ENCODE data around the gene SDC4.

The SDC4 gene, protein sequence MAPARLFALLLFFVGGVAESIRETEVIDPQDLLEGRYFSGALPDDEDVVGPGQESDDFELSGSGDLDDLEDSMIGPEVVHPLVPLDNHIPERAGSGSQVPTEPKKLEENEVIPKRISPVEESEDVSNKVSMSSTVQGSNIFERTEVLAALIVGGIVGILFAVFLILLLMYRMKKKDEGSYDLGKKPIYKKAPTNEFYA

DNA sequence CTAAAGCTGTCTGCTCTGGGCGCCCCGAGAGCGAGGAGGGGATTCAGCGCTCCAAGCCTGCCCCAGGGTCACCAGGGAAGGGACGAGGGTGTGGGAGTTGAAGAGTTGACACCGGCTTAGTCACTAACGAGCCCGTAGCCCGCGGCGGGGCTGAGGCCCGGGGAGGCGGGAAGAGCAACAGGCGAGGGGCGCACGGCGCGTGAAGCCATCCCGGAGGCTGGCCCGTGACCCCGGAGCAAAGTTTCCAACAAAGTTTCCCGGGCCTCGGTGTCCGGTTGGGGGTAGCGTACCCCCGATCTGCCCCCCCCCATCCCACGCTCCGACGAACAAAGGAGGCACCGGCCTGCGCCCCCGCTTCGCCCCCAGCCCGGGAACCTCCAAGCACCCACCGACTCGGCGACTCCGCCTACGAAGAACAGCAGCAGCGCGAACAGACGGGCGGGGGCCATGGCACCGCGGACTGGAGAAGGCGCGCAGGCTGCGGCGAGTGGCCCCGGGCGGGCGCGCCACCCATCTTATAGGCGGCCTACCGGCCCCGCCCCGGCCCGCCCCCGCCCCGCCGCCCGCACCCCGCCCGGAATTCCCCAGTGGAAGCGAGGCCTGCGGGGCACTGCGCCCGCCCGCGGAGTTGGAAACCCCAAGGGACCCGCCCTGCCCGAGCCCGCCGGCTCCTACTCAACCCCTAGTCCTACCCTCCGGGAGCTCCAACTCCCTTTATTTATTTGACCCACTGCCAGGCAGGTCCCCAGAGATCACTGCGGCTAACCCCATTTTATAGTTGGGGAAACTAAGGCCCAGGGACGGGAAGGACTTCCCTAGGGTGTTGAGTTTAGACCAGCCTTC lies at the start of gene SDC4:
Gene SDC4 (minus strand): TSS at position 489 of the 843 bp plus-strand sequence. CDS start 40 bp downstream, at position 449.
- Histone ChIP-seq H3K27me3 (ENCODE audit: control insufficient read depth, insufficient read depth, low read length) (no peaks in the 10 kb centered on the region), H3K9ac (ENCODE audit: low read length) (peak within 1 kb of the TSS; percentile 82), H3K4me1 (ENCODE audit: control insufficient read depth, insufficient read depth, low read length) (peaks cover 29% of the 10 kb centered on the region), H3K27ac (ENCODE audit: low read depth, low read length) (peak within 1 kb of the TSS; percentile 96), H3K4me3 (ENCODE audit: low read length) (peak within 1 kb of the TSS; percentile 79), H3K36me3 (ENCODE audit: control insufficient read depth, insufficient read depth, low read length) (no peaks in the 10 kb centered on the region)

GRCh38 chr20:45395114-45395415 lies 46.8 kb upstream of the SDC4 start:
- H3K27ac ChIP-seq (ENCODE audit: low read depth, low read length) = no peak overlapping the region
- H3K9ac ChIP-seq (ENCODE audit: low read length) = no peak overlapping the region
- H3K36me3 ChIP-seq (ENCODE audit: control insufficient read depth, insufficient read depth, low read length) = no peaks in the 10 kb centered on the region
- no peak overlapping the region for H3K4me3 ChIP-seq (ENCODE audit: low read length)
- no peaks in the 10 kb centered on the region for H3K27me3 ChIP-seq (ENCODE audit: control insufficient read depth, insufficient read depth, low read length)
- no peaks in the 10 kb centered on the region for H3K4me1 ChIP-seq (ENCODE audit: control insufficient read depth, insufficient read depth, low read length)

DNA sequence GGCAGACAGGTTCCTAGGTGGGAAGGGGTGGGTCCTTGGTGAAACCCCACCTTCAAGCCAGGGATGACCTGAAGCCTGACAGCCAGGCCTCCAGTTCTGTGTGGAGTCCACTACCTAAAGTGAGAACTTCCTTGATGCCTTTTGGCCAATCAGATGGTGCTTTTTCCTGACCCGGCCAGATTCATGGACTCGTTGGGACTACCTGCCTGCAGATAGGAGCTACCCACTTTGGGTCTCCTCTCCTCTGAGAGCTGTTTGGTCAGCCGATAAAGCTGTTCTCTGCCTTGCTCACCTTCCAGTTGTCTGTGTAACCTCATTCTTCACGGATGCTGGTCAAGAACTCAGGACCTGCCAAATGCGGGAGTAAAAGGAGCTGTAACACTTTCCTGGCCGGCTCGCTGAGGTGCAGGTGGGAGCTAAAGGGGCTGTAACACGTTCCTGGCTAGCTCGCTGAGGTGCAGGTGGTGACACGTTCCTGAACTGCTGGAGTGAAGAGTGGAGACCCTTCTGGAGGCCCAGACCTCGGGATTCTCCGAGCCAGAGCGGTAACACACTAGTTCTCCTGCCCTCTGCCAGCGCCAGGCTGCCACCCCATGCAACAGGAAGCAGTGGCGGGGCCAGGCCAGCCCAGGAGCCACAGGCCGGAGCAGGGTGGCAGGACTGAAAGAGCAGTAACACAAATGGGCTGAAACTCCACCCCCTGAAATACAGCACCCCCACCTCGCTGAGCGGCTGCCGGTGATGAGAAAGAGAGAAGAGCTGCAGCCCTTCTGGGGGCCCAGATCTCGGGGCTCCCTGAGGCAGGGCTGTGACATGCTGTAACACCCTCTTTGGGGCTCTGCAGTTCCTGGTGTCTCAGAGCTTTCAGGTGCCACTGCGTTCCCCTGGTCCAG lies 46.2 kb upstream of the SDC4 start:
- Histone ChIP-seq H3K36me3 (ENCODE audit: control insufficient read depth, insufficient read depth, low read length) (no peaks in the 10 kb centered on the region), H3K27ac (ENCODE audit: low read depth, low read length) (no peak overlapping the region)

GRCh38 chr20:45392733-45393132 lies 44.5 kb upstream of the SDC4 start:
- Histone ChIP-seq H3K36me3 (ENCODE audit: control insufficient read depth, insufficient read depth, low read length) (no peaks in the 10 kb centered on the region), H3K9ac (ENCODE audit: low read length) (no peak overlapping the region), H3K4me3 (ENCODE audit: low read length) (no peak overlapping the region), H3K4me1 (ENCODE audit: control insufficient read depth, insufficient read depth, low read length) (no peaks in the 10 kb centered on the region), H3K27ac (ENCODE audit: low read depth, low read length) (no peak overlapping the region), H3K27me3 (ENCODE audit: control insufficient read depth, insufficient read depth, low read length) (no peaks in the 10 kb centered on the region)

More for the DNA sequence above, 46.2 kb upstream of the SDC4 start:
- no peak overlapping the region for H3K9ac ChIP-seq (ENCODE audit: low read length)
- no peak overlapping the region for H3K4me3 ChIP-seq (ENCODE audit: low read length)
- H3K4me1 ChIP-seq (ENCODE audit: control insufficient read depth, insufficient read depth, low read length) = no peaks in the 10 kb centered on the region
- no peaks in the 10 kb centered on the region for H3K27me3 ChIP-seq (ENCODE audit: control insufficient read depth, insufficient read depth, low read length)

- H3K4me1 ChIP-seq (ENCODE audit: control insufficient read depth, insufficient read depth, low read length) = no peaks in the 10 kb centered on the region
- H3K36me3 ChIP-seq (ENCODE audit: control insufficient read depth, insufficient read depth, low read length) = no peaks in the 10 kb centered on the region
- H3K9ac ChIP-seq (ENCODE audit: low read length) = no peak overlapping the region
- no peak overlapping the region for H3K4me3 ChIP-seq (ENCODE audit: low read length)
- no peaks in the 10 kb centered on the region for H3K27me3 ChIP-seq (ENCODE audit: control insufficient read depth, insufficient read depth, low read length)
- no peak overlapping the region for H3K27ac ChIP-seq (ENCODE audit: low read depth, low read length)
Observed at GRCh38 chr20:45391559-45391958, 43.3 kb upstream of the SDC4 start.

DNA sequence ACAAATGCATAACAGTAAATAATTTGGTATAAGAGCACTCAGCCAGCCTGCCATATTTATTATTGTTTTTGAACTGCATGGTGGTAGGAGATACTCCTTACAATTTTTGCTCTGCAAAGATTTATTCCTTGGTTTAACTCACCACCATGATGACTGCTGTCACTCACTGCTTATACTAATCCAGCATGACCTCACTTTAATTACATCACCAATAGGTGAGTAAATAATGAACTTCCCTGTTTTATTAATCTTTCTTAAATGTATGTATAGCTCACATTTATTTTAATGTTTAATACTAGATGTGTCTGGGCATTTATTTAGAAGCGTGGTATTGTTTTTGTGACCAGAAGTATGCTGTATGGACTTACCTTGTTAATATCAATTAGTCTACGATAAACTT lies 42.7 kb upstream of the SDC4 start:
- Histone ChIP-seq H3K36me3 (ENCODE audit: control insufficient read depth, insufficient read depth, low read length) (no peaks in the 10 kb centered on the region), H3K4me1 (ENCODE audit: control insufficient read depth, insufficient read depth, low read length) (no peaks in the 10 kb centered on the region), H3K27me3 (ENCODE audit: control insufficient read depth, insufficient read depth, low read length) (no peaks in the 10 kb centered on the region), H3K9ac (ENCODE audit: low read length) (no peak overlapping the region), H3K4me3 (ENCODE audit: low read length) (no peak overlapping the region), H3K27ac (ENCODE audit: low read depth, low read length) (no peak overlapping the region)

- Histone ChIP-seq H3K27ac (ENCODE audit: low read depth, low read length) (no peak overlapping the region), H3K4me3 (ENCODE audit: low read length) (no peak overlapping the region), H3K4me1 (ENCODE audit: control insufficient read depth, insufficient read depth, low read length) (no peaks in the 10 kb centered on the region), H3K9ac (ENCODE audit: low read length) (no peak overlapping the region), H3K36me3 (ENCODE audit: control insufficient read depth, insufficient read depth, low read length) (no peaks in the 10 kb centered on the region), H3K27me3 (ENCODE audit: control insufficient read depth, insufficient read depth, low read length) (no peaks in the 10 kb centered on the region)
Observed at GRCh38 chr20:45387274-45387673, 39.0 kb upstream of the SDC4 start.

- Histone ChIP-seq H3K27me3 (ENCODE audit: control insufficient read depth, insufficient read depth, low read length) (no peaks in the 10 kb centered on the region), H3K4me3 (ENCODE audit: low read length) (no peak within 1 kb of the TSS), H3K36me3 (ENCODE audit: control insufficient read depth, insufficient read depth, low read length) (no peaks in the 10 kb centered on the region), H3K27ac (ENCODE audit: low read depth, low read length) (no peak within 1 kb of the TSS), H3K9ac (ENCODE audit: low read length) (no peak within 1 kb of the TSS), H3K4me1 (ENCODE audit: control insufficient read depth, insufficient read depth, low read length) (peaks cover 2% of the 10 kb centered on the region)
Observed at GRCh38 chr20:45378191-45378590, 30.0 kb upstream of the SDC4 start, which contains the start of gene TP53TG5. Gene TP53TG5 (minus strand): TSS chr20:45378325. CDS start chr20:45378236, 89 bp downstream.

- H3K36me3 ChIP-seq (ENCODE audit: control insufficient read depth, insufficient read depth, low read length) = no peaks in the 10 kb centered on the region
- H3K4me3 ChIP-seq (ENCODE audit: low read length) = no peak overlapping the region
- H3K27me3 ChIP-seq (ENCODE audit: control insufficient read depth, insufficient read depth, low read length) = no peaks in the 10 kb centered on the region
- H3K9ac ChIP-seq (ENCODE audit: low read length) = no peak overlapping the region
- no peak overlapping the region for H3K27ac ChIP-seq (ENCODE audit: low read depth, low read length)
- peaks cover 5% of the 10 kb centered on the region for H3K4me1 ChIP-seq (ENCODE audit: control insufficient read depth, insufficient read depth, low read length)
Observed at GRCh38 chr20:45377269-45377668, 29.0 kb upstream of the SDC4 start.

DNA sequence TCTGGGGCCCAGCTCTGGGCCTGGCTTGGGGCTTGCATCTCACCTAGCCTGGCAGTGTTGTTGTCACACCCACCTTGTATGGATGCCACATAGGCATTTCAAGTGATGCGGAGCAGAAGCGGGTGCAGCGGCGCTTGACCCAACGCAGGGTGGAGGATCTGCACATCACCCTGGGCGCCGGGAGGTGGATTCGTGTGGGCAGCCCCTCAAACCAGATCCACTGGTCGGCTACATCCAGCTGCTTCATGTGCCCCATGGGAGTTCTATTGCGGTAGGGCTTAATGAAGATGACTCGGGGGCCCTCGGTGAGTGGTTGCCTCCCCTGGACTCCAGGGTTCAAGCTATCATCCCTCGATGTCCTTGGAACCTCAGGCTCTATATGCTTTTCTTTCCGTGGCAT lies 26.7 kb upstream of the SDC4 start:
- Histone ChIP-seq H3K27me3 (ENCODE audit: control insufficient read depth, insufficient read depth, low read length) (no peaks in the 10 kb centered on the region), H3K36me3 (ENCODE audit: control insufficient read depth, insufficient read depth, low read length) (no peaks in the 10 kb centered on the region), H3K4me1 (ENCODE audit: control insufficient read depth, insufficient read depth, low read length) (peaks cover 5% of the 10 kb centered on the region), H3K9ac (ENCODE audit: low read length) (no peak overlapping the region), H3K4me3 (ENCODE audit: low read length) (no peak overlapping the region), H3K27ac (ENCODE audit: low read depth, low read length) (no peak overlapping the region)

DNA sequence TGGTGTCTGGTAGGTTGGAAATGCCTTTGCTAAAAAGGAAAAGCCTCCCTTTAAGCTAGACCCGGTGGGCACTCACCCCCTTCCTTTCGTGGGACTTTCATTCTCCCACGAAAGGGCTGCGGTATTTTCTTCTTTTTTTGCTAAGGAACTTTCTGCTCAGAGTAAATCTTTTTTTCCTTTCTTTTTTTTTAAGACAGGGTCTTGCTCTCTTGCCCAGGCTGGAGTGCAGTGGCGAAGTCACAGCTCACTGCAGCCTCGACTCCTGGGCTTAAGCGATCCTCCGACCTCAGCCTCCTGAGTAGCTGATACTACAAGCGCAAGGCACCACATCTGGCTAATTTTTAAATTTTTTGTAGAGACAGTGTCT lies 25.9 kb upstream of the SDC4 start:
- H3K4me1 ChIP-seq (ENCODE audit: control insufficient read depth, insufficient read depth, low read length) = peaks cover 5% of the 10 kb centered on the region
- H3K27me3 ChIP-seq (ENCODE audit: control insufficient read depth, insufficient read depth, low read length) = no peaks in the 10 kb centered on the region
- H3K36me3 ChIP-seq (ENCODE audit: control insufficient read depth, insufficient read depth, low read length) = no peaks in the 10 kb centered on the region
- H3K27ac ChIP-seq (ENCODE audit: low read depth, low read length) = peak overlapping the region; percentile 92
- H3K4me3 ChIP-seq (ENCODE audit: low read length) = peak overlapping the region; percentile 82
- H3K9ac ChIP-seq (ENCODE audit: low read length) = no peak overlapping the region

GRCh38 chr20:45373353-45374100 lies 25.3 kb upstream of the SDC4 start:
- Histone ChIP-seq H3K4me1 (ENCODE audit: control insufficient read depth, insufficient read depth, low read length) (peaks cover 5% of the 10 kb centered on the region), H3K9ac (ENCODE audit: low read length) (peak overlapping the region; percentile 51), H3K36me3 (ENCODE audit: control insufficient read depth, insufficient read depth, low read length) (no peaks in the 10 kb centered on the region), H3K27me3 (ENCODE audit: control insufficient read depth, insufficient read depth, low read length) (no peaks in the 10 kb centered on the region), H3K27ac (ENCODE audit: low read depth, low read length) (peak overlapping the region; percentile 92), H3K4me3 (ENCODE audit: low read length) (peak overlapping the region; percentile 82)
